ENCODE data around the gene MAG. TPM values are rescaled to one million over a fixed set of nuclear protein-coding genes. Genes with fewer than 3 reads are reported as not detected.
A peak's percentile ranks its signal among the peaks of the same experiment; 100 is the strongest.

Gene MAG
- total RNA-seq, 1 experiment from 2014 or later = not detected

GRCh38 chr19:35344511-35345031 is 52.6 kb downstream of the MAG start:
- H2BK5ac ChIP-seq (ENCODE audit: insufficient read length, low read length) = no peak overlapping the region
- H3K27ac ChIP-seq (ENCODE audit: insufficient read length, low read depth, low read length) = no peak overlapping the region
- WGBS (ENCODE audit: extremely low coverage, insufficient read length, low lambda C conversion rate) = no CpG with 5 or more reads among the region's 17 CpGs
- Mint-ChIP-seq H3K4me1 (peaks cover 7 to 19% of the 10 kb centered on the region in 2 experiments), H3K27me3 (ENCODE audit: low read depth) (peaks cover 44% of the 10 kb centered on the region), H3K4me3 (no peak overlapping the region), H3K9me3 (no peaks in the 10 kb centered on the region), H3K27ac (no peak overlapping the region), H3K36me3 (ENCODE audit: insufficient read depth in 1 of 3, low read depth in 3 of 3) (no peaks in the 10 kb centered on the region)
- H4K91ac ChIP-seq (ENCODE audit: insufficient read length, low read depth, low read length) = no peak overlapping the region
- H4K5ac ChIP-seq (ENCODE audit: insufficient read length, low read depth, low read length) = no peak overlapping the region
- H3K9ac ChIP-seq (ENCODE audit: extremely low read depth, insufficient read length, low read length) = no peak overlapping the region
- peak; percentile 21 for DNase-seq
- TF ChIP-seq CTCF (conservative IDR thresholded peaks at IDR 0.05) = no peak
- no peak overlapping the region for H3K14ac ChIP-seq (ENCODE audit: insufficient read depth, low read length)
- H2BK15ac ChIP-seq (ENCODE audit: low read depth, low read length) = no peak overlapping the region
- H2BK20ac ChIP-seq (ENCODE audit: low read depth, low read length, poor library complexity, severe bottlenecking) = no peak overlapping the region
- no peak overlapping the region for H3K18ac ChIP-seq (ENCODE audit: insufficient read length, low read depth, low read length)
- H2AFZ ChIP-seq (ENCODE audit: low read length) = no peak overlapping the region
- no peak overlapping the region for H2AK5ac ChIP-seq (ENCODE audit: insufficient read length, low read length)
- H2BK120ac ChIP-seq (ENCODE audit: low read depth, low read length, poor library complexity, severe bottlenecking) = no peak overlapping the region
- no peaks in the 10 kb centered on the region for H3K9me3 ChIP-seq (ENCODE audit: control insufficient read depth, low read depth, low read length)
- H3K4me2 ChIP-seq (ENCODE audit: insufficient read depth, insufficient read length, low read length) = no peak overlapping the region
- no peaks in the 10 kb centered on the region for H3K79me2 ChIP-seq (ENCODE audit: insufficient read depth, low read length)
- no peak overlapping the region for H3K23ac ChIP-seq (ENCODE audit: insufficient read length, low read depth, low read length)
- H3K79me1 ChIP-seq (ENCODE audit: insufficient read depth, low read depth, low read length, poor library complexity, severe bottlenecking) = no peaks in the 10 kb centered on the region
- no peak overlapping the region for H4K8ac ChIP-seq (replicated peaks; ENCODE audit: insufficient read length, low read depth, low read length)
- no peaks in the 10 kb centered on the region for H3K4me1 ChIP-seq (ENCODE audit: insufficient read depth, low read length)
- H3K23me2 ChIP-seq (ENCODE audit: insufficient read length, low read depth, low read length, poor library complexity, severe bottlenecking) = no peaks in the 10 kb centered on the region
- no peaks in the 10 kb centered on the region for H3K27me3 ChIP-seq (ENCODE audit: insufficient read depth, low read length)
- H3K4ac ChIP-seq (ENCODE audit: low read depth, low read length) = no peak overlapping the region
- no peaks in the 10 kb centered on the region for H4K20me1 ChIP-seq (ENCODE audit: control insufficient read depth, insufficient read depth, insufficient read length)
- H2BK12ac ChIP-seq (ENCODE audit: insufficient read length, low read depth, low read length) = no peak overlapping the region
- H3K56ac ChIP-seq (ENCODE audit: insufficient read length, low read depth, low read length) = no peak overlapping the region
- no peak overlapping the region for H3T11ph ChIP-seq (ENCODE audit: low read length)

Data from H9 (cell line).